CD4-positive, alpha-beta T cell treated with Interferon gamma for 1 hour (primary cell): ENCODE data around the gene MPHOSPH8.
"Not testable (repeated sequence)": the region's sequence is repeated elsewhere in the genome, so short reads cannot be mapped to it uniquely, and the experiment has no call there.

ENCODE experiments used
- DNase-seq: peaks from one replicate; pipeline ENCODE4 v3.0.0-alpha.2; 2020

MPHOSPH8 gene

GRCh38 chr13:19695428-19695827 lies 62.0 kb downstream of the MPHOSPH8 start:
- DNase-seq, result no peak

GRCh38 chr13:19695829-19696228 lies 62.4 kb downstream of the MPHOSPH8 start:
- DNase-seq, result no peak

GRCh38 chr13:19700963-19701362 lies 67.5 kb downstream of the MPHOSPH8 start:
- DNase-seq, result not testable (repeated sequence)

- not testable (repeated sequence) for DNase-seq
Observed at GRCh38 chr13:19701619-19702018, 68.2 kb downstream of the MPHOSPH8 start.

GRCh38 chr13:19704256-19704655 lies 70.8 kb downstream of the MPHOSPH8 start:
- not testable (repeated sequence) for DNase-seq

GRCh38 chr13:19709039-19709438 lies 75.6 kb downstream of the MPHOSPH8 start:
- DNase-seq, result not testable (repeated sequence)

- DNase-seq, result not testable (repeated sequence)
Observed at GRCh38 chr13:19709782-19710181, 76.3 kb downstream of the MPHOSPH8 start.

GRCh38 chr13:19713186-19713965 lies 79.9 kb downstream of the MPHOSPH8 start:
- DNase-seq, result no peak

- no peak for DNase-seq
Observed at GRCh38 chr13:19720039-19720438, 86.6 kb downstream of the MPHOSPH8 start.
